ENCODE data around the gene KLK15.

The KLK15 gene, protein sequence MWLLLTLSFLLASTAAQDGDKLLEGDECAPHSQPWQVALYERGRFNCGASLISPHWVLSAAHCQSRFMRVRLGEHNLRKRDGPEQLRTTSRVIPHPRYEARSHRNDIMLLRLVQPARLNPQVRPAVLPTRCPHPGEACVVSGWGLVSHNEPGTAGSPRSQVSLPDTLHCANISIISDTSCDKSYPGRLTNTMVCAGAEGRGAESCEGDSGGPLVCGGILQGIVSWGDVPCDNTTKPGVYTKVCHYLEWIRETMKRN

DNA sequence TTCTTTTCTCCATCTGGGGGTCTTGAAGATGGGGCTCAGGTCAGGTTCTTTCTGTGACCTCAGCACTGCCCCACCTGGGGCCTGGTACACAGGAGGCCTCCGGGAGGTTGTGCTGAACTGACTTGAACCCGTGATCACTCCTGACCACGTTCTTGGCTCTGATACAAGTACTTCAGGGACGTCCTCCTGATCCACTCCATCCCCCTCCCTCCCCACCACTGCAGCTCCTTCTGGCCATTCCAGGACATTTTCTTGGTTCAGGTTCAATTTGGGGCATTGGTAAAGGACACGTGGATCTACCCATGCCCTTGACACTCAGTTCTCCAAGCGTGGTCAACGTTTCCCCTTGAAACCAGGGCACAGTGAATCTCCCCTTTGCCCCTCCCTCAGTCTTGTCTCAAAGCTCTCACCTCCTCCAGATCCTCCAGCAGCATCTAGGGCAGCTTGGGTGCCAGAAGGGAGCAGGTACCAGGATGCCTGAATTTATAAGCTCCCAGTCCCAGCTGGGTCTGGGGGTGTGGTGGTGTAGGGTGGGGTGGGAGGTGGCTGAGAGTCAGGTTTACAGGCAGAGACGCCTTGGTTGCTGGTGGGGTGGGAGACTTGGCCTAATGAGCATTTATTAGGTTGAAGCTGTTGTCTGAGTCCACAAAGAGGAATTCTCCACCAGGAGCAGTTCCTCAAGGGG lies at the start of gene KLK15:
Gene KLK15 (minus strand): TSS at position 458 of the 685 bp plus-strand sequence. CDS start 2,082 bp downstream, outside the sequence.
- no peak for DNase-seq

DNA sequence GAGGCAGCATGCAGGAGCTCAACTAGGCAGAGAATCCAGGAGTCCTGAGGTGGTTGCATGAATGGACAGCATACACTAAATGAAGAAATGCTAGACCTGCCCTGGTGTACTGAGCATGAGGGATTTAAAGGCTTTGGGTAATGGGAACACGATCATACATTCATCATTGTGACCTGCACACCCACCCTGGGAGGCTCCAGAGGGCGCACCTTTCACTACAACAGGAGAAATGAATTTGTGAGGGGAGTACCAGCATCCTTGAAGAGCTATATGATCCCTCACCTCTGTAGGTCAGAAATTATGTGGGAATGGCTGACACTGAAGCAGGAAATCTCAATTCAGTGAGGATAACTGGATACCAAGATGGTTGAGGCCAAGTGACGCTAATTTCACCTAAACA lies 48.8 kb upstream of the KLK15 start:
- DNase-seq, result no peak

DNA sequence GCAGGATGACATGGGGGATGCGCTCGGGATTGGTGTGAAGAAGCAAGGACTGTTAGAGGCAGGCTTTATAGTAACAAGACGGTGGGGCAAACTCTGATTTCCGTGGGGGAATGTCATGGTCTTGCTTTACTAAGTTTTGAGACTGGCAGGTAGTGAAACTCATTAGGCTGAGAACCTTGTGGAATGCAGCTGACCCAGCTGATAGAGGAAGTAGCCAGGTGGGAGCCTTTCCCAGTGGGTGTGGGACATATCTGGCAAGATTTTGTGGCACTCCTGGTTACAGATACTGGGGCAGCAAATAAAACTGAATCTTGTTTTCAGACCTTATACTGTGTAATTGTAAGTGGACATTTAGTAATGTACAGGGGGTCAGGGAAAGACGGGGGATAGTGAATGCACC lies 46.9 kb upstream of the KLK15 start:
- no peak for DNase-seq

DNA sequence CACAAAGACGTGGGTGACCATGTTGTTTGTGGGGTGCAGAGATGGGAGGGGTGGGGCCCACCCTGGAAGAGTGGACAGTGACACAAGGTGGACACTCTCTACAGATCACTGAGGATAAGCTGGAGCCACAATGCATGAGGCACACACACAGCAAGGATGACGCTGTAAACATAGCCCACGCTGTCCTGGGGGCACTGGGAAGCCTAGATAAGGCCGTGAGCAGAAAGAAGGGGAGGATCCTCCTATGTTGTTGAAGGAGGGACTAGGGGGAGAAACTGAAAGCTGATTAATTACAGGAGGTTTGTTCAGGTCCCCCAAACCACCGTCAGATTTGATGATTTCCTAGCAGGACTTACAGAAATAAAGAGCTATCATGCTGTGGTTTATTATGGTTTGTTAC lies 45.5 kb upstream of the KLK15 start:
- DNase-seq, result no peak

DNA sequence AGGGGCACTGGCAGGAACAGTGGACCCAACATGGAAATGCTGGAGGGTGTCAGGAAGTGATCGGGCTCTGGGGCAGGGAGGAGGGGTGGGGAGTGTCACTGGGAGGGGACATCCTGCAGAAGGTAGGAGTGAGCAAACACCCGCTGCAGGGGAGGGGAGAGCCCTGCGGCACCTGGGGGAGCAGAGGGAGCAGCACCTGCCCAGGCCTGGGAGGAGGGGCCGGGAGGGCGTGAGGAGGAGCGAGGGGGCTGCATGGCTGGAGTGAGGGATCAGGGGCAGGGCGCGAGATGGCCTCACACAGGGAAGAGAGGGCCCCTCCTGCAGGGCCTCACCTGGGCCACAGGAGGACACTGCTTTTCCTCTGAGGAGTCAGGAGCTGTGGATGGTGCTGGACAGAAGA lies 44.0 kb upstream of the KLK15 start:
- no peak for DNase-seq

DNA sequence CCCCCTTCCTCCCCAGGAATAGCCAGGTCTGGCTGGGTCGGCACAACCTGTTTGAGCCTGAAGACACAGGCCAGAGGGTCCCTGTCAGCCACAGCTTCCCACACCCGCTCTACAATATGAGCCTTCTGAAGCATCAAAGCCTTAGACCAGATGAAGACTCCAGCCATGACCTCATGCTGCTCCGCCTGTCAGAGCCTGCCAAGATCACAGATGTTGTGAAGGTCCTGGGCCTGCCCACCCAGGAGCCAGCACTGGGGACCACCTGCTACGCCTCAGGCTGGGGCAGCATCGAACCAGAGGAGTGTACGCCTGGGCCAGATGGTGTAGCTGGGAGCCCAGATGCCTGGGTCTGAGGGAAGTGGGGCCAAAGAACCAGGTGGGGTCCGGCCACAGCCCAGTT lies 43.1 kb upstream of the KLK15 start:
- DNase-seq, result no peak

DNA sequence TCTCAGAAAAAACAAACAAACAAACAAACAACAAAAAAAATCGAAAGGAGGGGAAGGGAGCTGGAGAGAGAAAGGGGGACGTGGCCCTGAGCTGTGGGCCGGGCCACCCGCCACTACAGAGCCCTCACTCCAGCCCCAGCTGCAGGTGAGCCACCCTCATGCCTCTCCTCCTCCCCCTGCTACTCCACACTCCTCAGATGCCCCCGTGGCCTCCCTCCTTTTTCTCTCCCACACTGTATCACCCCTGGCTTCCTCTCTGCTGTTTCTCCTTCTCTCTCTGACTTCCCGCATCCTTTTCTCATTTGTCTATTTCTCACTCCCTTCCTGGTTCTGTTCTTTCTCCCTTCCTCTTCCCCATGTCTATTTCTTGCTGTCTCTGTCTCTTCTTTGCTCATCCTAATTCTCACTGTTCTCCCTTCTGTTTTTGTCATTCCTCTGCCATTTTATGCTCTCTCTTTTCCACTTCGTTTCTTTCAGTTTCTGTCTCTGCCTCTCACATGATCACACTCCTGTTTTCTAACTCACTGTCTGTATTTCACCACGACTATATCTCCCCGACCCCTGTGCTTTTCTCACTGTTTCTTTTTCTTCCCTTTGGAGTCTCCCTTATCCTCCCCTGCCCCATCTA lies 42.5 kb upstream of the KLK15 start:
- no peak for DNase-seq

DNA sequence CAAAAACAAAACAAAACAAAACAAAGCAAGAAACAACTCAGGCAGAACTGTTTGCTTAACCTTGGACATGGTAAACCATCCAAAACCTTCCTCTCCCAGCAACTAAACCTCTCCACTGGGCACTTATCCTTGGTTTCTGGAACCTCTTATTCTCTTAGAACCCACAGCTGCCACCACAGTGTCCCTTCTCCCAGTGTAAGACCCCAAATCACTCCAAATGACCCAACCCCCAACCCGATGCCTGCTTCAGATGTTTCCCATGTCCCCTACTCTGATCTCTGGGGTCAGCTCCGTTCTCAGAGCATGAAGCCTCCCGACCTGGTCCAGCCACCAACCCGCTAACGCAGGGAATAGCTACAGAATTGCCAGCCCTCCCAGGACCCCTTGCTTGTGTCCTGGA lies 40.8 kb upstream of the KLK15 start:
- DNase-seq, result no peak

DNA sequence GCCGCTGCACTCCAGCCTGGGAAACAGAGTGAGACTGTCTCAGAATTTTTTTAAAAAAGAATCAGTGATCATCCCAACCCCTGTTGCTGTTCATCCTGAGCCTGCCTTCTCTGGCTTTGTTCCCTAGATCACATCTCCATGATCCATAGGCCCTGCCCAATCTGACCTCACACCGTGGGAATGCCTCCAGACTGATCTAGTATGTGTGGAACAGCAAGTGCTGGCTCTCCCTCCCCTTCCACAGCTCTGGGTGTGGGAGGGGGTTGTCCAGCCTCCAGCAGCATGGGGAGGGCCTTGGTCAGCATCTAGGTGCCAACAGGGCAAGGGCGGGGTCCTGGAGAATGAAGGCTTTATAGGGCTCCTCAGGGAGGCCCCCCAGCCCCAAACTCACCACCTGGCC lies 39.7 kb upstream of the KLK15 start, which contains the start of gene KLK2:
Gene KLK2 (plus strand): TSS at position 384 of the 400 bp plus-strand sequence. CDS start 35 bp downstream, outside the sequence.
- no peak for DNase-seq

DNA sequence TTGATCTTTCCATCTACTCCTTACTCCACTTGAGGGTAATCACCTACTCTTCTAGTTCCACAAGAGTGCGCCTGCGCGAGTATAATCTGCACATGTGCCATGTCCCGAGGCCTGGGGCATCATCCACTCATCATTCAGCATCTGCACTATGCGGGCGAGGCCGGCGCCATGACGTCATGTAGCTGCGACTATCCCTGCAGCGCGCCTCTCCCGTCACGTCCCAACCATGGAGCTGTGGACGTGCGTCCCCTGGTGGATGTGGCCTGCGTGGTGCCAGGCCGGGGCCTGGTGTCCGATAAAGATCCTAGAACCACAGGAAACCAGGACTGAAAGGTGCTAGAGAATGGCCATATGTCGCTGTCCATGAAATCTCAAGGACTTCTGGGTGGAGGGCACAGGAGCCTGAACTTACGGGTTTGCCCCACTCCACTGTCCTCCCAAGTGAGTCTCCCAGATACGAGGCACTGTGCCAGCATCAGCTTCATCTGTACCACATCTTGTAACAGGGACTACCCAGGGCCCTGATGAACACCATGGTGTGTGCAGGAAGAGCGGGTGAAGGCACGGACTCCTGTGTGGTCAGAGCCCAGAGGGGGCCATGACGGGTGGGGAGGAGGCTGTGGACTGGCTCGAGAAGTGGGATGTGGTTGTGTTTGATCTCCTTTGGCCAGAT lies 37.2 kb upstream of the KLK15 start:
- DNase-seq, result peak; percentile 16

DNA sequence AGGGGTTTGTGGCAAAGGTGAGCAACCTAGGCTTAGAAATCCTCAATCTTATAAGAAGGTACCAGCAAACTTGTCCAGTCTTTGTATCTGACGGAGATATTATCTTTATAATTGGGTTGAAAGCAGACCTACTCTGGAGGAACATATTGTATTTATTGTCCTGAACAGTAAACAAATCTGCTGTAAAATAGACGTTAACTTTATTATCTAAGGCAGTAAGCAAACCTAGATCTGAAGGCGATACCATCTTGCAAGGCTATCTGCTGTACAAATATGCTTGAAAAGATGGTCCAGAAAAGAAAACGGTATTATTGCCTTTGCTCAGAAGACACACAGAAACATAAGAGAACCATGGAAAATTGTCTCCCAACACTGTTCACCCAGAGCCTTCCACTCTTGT lies 36.1 kb upstream of the KLK15 start:
- no peak for DNase-seq

DNA sequence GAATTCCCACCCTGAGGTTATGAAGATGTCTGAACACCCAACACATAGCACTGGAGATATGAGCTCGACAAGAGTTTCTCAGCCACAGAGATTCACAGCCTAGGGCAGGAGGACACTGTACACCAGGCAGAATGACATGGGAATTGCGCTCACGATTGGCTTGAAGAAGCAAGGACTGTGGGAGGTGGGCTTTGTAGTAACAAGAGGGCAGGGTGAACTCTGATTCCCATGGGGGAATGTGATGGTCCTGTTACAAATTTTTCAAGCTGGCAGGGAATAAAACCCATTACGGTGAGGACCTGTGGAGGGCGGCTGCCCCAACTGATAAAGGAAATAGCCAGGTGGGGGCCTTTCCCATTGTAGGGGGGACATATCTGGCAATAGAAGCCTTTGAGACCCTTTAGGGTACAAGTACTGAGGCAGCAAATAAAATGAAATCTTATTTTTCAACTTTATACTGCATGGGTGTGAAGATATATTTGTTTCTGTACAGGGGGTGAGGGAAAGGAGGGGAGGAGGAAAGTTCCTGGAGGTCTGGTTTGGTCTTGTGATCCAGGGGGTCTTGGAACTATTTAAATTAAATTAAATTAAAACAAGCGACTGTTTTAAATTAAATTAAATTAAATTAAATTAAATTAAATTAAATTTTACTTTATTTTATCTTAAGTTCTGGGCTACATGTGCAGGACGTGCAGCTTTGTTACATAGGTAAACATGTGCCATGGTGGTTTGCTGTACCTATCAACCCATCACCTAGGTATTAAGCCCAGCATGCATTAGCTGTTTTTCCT lies 28.3 kb upstream of the KLK15 start:
- DNase-seq, result no peak

DNA sequence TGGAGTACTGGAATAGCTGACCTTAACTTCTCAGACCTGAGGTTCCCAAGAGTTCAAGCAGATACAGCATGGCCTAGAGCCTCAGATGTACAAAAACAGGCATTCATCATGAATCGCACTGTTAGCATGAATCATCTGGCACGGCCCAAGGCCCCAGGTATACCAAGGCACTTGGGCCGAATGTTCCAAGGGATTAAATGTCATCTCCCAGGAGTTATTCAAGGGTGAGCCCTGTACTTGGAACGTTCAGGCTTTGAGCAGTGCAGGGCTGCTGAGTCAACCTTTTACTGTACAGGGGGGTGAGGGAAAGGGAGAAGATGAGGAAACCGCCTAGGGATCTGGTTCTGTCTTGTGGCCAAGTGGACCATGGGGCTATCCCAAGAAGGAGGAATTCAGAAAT lies 27.6 kb upstream of the KLK15 start:
- DNase-seq, result no peak

DNA sequence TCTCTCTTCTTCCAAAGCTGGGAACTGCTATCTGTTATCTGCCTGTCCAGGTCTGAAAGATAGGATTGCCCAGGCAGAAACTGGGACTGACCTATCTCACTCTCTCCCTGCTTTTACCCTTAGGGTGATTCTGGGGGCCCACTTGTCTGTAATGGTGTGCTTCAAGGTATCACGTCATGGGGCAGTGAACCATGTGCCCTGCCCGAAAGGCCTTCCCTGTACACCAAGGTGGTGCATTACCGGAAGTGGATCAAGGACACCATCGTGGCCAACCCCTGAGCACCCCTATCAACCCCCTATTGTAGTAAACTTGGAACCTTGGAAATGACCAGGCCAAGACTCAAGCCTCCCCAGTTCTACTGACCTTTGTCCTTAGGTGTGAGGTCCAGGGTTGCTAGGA lies 26.5 kb upstream of the KLK15 start:
- no peak for DNase-seq

DNA sequence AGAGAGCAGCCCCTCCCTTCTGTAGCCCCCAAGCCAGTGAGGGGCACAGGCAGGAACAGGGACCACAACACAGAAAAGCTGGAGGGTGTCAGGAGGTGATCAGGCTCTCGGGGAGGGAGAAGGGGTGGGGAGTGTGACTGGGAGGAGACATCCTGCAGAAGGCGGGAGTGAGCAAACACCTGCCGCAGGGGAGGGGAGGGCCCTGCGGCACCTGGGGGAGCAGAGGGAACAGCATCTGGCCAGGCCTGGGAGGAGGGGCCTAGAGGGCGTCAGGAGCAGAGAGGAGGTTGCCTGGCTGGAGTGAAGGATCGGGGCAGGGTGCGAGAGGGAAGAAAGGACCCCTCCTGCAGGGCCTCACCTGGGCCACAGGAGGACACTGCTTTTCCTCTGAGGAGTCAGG lies 25.5 kb upstream of the KLK15 start:
- no peak for DNase-seq

DNA sequence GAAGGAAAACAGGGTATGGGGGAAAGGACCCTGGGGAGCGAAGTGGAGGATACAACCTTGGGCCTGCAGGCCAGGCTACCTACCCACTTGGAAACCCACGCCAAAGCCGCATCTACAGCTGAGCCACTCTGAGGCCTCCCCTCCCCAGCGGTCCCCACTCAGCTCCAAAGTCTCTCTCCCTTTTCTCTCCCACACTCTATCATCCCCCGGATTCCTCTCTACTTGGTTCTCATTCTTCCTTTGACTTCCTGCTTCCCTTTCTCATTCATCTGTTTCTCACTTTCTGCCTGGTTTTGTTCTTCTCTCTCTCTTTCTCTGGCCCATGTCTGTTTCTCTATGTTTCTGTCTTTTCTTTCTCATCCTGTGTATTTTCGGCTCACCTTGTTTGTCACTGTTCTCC lies 24.0 kb upstream of the KLK15 start:
- DNase-seq, result no peak

DNA sequence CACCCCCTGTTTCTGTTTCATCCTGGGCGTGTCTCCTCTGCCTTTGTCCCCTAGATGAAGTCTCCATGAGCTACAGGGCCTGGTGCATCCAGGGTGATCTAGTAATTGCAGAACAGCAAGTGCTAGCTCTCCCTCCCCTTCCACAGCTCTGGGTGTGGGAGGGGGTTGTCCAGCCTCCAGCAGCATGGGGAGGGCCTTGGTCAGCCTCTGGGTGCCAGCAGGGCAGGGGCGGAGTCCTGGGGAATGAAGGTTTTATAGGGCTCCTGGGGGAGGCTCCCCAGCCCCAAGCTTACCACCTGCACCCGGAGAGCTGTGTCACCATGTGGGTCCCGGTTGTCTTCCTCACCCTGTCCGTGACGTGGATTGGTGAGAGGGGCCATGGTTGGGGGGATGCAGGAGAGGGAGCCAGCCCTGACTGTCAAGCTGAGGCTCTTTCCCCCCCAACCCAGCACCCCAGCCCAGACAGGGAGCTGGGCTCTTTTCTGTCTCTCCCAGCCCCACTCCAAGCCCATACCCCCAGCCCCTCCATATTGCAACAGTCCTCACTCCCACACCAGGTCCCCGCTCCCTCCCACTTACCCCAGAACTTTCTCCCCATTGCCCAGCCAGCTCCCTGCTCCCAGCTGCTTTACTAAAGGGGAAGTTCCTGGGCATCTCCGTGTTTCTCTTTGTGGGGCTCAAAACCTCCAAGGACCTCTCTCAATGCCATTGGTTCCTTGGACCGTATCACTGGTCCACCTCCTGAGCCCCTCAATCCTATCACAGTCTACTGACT lies 21.4 kb upstream of the KLK15 start, which contains the start of gene KLK3:
Gene KLK3 (plus strand): TSS at position 280 of the 775 bp plus-strand sequence. CDS start 41 bp downstream, at position 321.
- no peak for DNase-seq

DNA sequence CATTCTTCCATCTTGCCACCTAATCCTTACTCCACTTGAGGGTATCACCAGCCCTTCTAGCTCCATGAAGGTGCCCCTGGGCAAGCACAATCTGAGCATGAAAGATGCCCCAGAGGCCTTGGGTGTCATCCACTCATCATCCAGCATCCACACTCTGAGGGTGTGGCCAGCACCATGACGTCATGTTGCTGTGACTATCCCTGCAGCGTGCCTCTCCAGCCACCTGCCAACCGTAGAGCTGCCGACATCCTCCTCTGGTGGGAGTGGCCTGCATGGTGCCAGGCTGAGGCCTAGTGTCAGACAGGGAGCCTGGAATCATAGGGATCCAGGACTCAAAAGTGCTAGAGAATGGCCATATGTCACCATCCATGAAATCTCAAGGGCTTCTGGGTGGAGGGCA lies 18.2 kb upstream of the KLK15 start:
- no peak for DNase-seq

DNA sequence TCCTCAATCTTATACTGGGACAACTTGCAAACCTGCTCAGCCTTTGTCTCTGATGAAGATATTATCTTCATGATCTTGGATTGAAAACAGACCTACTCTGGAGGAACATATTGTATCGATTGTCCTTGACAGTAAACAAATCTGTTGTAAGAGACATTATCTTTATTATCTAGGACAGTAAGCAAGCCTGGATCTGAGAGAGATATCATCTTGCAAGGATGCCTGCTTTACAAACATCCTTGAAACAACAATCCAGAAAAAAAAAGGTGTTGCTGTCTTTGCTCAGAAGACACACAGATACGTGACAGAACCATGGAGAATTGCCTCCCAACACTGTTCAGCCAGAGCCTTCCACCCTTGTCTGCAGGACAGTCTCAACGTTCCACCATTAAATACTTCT lies 17.4 kb upstream of the KLK15 start:
- DNase-seq, result no peak

DNA sequence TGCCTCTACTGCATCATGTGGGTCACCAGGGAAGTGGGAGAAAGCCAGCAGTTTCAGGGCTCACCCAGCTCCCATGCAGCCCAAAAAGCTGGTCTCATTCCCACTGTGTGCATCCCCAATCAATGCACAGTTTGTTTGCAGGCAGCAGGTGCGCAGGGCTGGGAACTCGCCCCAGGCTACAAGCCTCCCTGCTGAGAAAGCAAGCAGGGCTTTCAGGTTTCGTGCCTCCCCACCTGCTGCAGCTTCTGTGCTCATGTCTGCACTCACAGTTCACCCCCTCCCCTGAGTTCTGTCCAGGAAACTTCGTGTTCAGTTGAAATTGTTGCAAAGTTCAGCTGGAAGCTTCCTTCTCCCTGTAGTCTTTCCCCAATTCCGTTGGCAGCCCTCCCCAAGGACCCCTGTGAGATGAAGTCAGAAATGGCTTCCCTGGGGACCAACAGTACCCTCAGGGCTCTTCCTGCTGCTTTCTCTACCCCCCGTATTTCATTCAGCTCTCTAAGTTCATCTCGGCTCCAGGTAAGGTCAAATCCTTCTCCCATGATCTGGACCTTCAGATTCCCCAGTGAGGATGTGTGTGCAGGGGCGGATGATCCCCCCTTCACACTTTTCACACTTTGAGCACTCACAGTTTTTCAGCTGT lies 11.0 kb upstream of the KLK15 start:
- DNase-seq, result no peak

DNA sequence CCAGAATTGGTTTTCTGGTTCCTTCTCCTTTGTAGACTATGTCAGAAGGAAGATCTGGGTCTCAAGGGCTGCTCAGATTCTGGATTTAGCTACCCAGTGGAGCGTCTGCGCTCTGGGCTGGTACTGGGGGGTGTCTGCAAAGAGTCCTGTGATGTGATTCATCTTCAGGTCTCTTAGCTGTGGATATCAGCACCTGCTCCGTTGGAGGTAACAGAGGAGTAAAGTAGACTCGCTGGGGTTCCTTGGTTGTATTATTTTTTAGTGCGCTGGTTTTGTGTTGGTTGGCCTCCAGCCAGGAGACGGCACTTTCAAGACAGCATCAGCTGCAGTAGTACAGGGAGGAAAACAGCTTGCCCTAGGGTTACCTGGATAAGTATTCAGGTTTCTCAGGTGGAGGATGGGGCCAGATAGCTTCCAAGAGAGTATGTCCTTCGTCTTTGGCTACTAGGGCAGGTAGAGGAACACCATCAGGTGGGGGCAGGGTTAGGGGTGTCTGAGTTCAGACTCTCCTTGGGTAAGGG lies 10.4 kb upstream of the KLK15 start:
- no peak for DNase-seq

Data from fibroblast of skin of right biceps (primary cell).